ENCODE measurements around the gene XYLT1.

DNA sequence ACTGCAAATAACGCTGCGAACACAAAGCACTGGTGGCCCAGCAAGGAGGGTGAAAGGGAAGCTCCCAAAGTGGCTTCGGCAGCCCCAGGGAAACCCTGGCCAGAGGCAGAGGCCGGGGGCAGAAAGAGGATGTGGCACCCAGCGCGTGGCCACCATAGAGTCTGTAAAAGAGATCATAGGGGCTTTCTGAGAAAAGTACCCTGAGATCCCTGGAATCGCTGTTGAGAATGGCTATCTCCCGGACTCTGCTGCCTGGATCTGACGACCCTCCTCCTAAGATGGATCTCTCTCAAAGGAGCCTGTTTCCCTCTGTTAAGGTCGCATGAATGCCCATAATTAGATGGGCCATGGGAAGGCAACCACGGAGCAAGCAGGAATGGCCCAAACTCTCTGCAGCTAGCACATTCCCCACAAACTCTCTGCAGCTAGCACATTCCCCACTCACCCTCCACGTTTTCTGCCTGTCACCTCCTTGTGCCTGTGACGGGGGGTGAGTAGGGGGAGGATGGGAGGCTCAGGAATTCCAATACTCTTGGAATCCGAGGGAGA is 364.4 kb downstream of the XYLT1 start:
- TF ChIP-seq, protein P1, sequence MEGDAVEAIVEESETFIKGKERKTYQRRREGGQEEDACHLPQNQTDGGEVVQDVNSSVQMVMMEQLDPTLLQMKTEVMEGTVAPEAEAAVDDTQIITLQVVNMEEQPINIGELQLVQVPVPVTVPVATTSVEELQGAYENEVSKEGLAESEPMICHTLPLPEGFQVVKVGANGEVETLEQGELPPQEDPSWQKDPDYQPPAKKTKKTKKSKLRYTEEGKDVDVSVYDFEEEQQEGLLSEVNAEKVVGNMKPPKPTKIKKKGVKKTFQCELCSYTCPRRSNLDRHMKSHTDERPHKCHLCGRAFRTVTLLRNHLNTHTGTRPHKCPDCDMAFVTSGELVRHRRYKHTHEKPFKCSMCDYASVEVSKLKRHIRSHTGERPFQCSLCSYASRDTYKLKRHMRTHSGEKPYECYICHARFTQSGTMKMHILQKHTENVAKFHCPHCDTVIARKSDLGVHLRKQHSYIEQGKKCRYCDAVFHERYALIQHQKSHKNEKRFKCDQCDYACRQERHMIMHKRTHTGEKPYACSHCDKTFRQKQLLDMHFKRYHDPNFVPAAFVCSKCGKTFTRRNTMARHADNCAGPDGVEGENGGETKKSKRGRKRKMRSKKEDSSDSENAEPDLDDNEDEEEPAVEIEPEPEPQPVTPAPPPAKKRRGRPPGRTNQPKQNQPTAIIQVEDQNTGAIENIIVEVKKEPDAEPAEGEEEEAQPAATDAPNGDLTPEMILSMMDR (IDR thresholded peaks at IDR 0.05) = no peak
- TF ChIP-seq POLR2A (IDR thresholded peaks at IDR 0.05) = no peak
- no peak for TF ChIP-seq POLR2AphosphoS5 (IDR thresholded peaks at IDR 0.05; ENCODE audit: insufficient read depth in 1 of 2, low read depth in 1 of 2)

Data from vagina (tissue), 2 donors.